Kidney epithelial cell (primary cell): ENCODE results near the gene SPECC1. TPM values are rescaled to one million over a fixed set of nuclear protein-coding genes. Genes with fewer than 3 reads are reported as not detected.

ENCODE experiments used
- DNase-seq: peaks from one replicate; pipeline ENCODE4 v3.0.0-alpha.2; 2010; ENCODE audit warnings: low read depth
- H3K27me3 ChIP-seq: 2 replicates; pipeline ENCODE4 v1.6.0; 2011; ENCODE audit warnings: low read length; ENCODE audit not compliant: control insufficient read depth, insufficient read depth
- H3K36me3 ChIP-seq: 2 replicates; pipeline ENCODE4 v1.5.1; 2011; ENCODE audit warnings: low read length; ENCODE audit not compliant: control insufficient read depth, insufficient read depth
- H3K4me3 ChIP-seq: 2 replicates; pipeline ENCODE4 v1.5.1; 2011; ENCODE audit warnings: low read depth, mild to moderate bottlenecking, control low read depth, low read length
- total RNA-seq: library from RNA; depleted of rRNA; stranded (reverse); fragments of >200 nt; gene quantifications from 2 replicates; pipeline ENCODE4 v1.2.3, GENCODE V29; 2015
- TF ChIP-seq, protein P1 (sequence below): IDR thresholded peaks from 2 replicates; pipeline ENCODE4 v1.5.1; 2011; ENCODE audit warnings: mild to moderate bottlenecking, moderate library complexity, low read length, control low read depth, inconsistent platforms; ENCODE audit not compliant: insufficient read depth, poor library complexity, severe bottlenecking

Gene SPECC1
- total RNA-seq, 1 donor from 2014 or later: 62.3 TPM

DNA sequence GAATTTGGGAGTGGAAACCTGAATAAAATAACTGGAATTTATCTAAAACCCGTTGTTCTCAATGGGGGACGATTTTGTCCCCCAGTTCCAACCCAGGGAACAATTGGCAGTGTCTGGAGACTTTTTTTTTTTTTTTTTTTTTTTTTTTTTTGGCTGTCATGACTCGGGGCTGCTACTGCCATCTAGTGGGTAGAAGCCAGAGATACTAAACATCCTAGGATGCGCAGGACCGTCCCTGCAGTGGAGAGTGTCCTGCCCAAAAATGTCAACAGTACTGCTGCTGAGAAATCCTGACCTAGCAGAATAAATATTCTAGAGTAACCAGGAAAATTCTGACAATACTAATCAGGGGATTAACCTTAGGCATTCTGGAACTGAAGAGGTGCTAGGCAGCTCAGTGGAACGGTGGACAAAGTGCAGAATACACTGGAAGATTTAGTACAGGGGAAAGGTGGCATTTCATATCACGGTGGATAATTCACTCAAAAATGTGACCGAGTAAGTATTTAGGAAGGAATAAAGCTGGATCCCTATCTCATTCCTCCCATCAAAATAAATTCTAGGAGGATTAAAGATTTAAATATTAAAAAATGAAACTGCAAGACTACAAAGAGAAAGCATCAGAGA is 107.6 kb downstream of the SPECC1 start:
- no peaks in the 10 kb centered on the region for H3K27me3 ChIP-seq
- peak; percentile 4 for DNase-seq
- no peaks in the 10 kb centered on the region for H3K36me3 ChIP-seq
- TF ChIP-seq, protein P1, sequence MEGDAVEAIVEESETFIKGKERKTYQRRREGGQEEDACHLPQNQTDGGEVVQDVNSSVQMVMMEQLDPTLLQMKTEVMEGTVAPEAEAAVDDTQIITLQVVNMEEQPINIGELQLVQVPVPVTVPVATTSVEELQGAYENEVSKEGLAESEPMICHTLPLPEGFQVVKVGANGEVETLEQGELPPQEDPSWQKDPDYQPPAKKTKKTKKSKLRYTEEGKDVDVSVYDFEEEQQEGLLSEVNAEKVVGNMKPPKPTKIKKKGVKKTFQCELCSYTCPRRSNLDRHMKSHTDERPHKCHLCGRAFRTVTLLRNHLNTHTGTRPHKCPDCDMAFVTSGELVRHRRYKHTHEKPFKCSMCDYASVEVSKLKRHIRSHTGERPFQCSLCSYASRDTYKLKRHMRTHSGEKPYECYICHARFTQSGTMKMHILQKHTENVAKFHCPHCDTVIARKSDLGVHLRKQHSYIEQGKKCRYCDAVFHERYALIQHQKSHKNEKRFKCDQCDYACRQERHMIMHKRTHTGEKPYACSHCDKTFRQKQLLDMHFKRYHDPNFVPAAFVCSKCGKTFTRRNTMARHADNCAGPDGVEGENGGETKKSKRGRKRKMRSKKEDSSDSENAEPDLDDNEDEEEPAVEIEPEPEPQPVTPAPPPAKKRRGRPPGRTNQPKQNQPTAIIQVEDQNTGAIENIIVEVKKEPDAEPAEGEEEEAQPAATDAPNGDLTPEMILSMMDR: peak; percentile 72
- H3K4me3 ChIP-seq: no peak overlapping the region

DNA sequence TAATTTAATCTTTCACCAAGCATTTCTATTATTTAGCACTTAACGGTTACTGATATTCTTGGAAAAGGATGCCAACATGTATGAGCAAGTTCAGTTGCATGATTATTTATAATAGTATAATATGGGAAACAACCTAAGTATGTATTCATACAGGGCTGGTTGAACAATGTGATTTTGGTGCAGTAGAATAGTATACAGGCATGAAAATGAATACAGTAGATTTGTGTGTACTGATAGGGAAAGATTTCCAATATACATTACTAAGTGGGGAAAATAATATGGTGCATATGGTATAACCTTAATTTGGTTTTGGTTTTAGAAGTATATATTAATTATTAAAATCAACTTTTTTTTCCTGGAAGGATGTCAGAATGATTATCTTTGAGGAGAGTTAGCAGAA is 109.1 kb downstream of the SPECC1 start:
- Histone ChIP-seq H3K4me3 (no peak overlapping the region), H3K36me3 (no peaks in the 10 kb centered on the region), H3K27me3 (no peaks in the 10 kb centered on the region)
- TF ChIP-seq, protein P1: no peak
- no peak for DNase-seq

DNA sequence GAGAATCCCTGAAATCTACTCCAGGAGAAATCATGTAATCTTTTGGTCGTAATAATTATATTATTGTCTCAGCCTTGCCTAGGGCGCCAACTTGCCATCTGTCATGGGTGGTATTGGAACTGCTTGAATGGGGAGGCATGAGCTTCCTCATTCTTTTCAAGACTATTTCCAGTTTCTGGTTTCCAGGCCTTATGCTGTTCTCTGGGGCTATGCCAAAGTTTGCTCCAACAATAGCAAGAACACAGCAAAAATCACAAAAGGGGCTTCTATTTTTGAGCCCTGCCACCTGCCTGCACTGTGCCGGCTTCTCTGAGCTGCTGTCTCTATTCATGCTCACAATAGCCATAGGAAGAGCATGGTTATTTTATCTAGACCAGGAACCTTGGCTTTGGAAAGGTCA is 111.7 kb downstream of the SPECC1 start:
- TF ChIP-seq, protein P1: no peak

DNA sequence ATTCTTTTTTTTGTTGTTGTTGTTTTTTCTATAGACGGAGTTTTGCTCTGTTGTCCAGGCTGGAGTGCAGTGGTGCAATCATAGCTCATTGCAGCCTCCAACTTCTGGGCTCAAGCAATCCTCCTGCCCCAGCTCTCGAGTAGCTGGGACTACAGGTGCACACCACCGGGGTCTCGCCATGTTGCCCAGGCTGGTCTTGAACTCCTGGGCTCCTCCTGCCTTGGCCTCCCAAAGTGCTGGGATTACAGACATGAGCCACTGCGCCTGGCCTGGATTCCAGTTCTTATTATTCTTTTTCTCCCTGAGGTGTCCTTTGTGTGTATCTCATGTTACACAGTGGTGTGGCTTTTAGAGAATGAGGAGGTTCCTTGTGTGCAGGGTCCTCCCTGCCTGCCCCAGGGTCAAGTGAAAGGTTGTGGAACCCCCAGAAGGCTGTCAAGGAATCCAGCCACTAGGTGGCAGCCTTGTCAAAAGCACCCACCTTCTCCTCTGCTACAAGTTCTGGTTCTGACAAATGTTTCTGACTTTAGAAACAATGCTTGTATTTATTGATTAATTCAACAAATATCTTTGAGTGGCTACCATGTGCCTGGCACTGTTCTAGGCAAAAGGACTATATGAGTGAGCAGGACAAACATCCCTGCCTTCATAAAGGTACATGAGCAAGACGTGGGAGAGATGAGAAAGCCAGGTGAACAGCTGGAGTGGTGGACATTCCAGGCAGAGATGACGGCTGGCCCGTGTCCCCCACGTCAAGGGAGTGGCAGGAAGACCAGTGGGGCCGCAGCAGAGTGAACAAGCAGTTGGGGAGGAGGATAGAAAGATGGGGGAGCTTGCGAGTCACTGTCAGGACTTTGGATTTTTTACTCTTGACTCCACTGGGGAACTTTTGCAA is 112.4 kb downstream of the SPECC1 start:
- H3K4me3 ChIP-seq: no peak overlapping the region
- TF ChIP-seq, protein P1: peak; percentile 85
- no peaks in the 10 kb centered on the region for H3K36me3 ChIP-seq
- peaks cover 5% of the 10 kb centered on the region for H3K27me3 ChIP-seq
- DNase-seq: peak; percentile 16

More for the DNA sequence above, 111.7 kb downstream of the SPECC1 start:
- H3K27me3 ChIP-seq: peaks cover 4% of the 10 kb centered on the region
- no peak overlapping the region for H3K4me3 ChIP-seq
- DNase-seq: no peak
- no peaks in the 10 kb centered on the region for H3K36me3 ChIP-seq

DNA sequence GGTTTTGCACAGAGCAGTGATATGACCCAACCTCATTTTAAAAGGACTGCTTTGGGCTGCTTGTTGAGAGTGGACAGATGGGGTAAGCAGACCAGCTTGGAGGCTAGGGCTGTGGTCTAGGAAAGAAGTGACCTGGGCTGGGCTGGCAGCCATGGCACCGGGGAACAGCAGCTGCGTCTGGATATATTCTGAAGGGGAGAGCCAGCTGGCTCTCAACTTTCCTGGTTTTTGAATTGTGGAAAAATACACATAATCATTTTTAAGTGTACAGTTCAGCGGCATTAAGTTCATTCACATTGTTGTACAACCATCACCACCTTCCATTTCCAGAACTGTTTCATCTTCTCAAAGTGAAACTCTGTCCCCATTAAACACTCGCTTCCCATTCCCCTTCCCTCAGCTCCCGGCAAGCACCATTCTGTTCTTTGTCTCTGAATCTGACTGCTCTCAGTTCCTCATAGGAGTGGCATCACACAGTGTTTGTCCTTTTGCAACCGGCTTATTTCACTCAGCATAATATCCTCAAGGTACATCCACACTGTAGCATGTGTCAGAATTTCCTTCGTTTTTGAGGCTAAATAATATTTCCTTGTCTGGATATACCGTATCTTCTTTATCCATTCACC is 113.2 kb downstream of the SPECC1 start:
- DNase-seq: no peak
- TF ChIP-seq, protein P1: no peak
- peaks cover 5% of the 10 kb centered on the region for H3K27me3 ChIP-seq
- H3K36me3 ChIP-seq: no peaks in the 10 kb centered on the region
- no peak overlapping the region for H3K4me3 ChIP-seq
